Stimulated activated CD4-positive, alpha-beta T cell treated with anti-CD3 and anti-CD28 coated beads, Interleukin-12 subunit alpha, Interleukin-12 subunit beta, amount 100 ng/mL, for 4 hours (primary cell): ENCODE results near the gene KATNBL1.

Source experiments
- DNase-seq: peaks from one replicate; pipeline ENCODE4 v3.0.0-alpha.2; 2020

Gene KATNBL1, protein sequence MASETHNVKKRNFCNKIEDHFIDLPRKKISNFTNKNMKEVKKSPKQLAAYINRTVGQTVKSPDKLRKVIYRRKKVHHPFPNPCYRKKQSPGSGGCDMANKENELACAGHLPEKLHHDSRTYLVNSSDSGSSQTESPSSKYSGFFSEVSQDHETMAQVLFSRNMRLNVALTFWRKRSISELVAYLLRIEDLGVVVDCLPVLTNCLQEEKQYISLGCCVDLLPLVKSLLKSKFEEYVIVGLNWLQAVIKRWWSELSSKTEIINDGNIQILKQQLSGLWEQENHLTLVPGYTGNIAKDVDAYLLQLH

DNA sequence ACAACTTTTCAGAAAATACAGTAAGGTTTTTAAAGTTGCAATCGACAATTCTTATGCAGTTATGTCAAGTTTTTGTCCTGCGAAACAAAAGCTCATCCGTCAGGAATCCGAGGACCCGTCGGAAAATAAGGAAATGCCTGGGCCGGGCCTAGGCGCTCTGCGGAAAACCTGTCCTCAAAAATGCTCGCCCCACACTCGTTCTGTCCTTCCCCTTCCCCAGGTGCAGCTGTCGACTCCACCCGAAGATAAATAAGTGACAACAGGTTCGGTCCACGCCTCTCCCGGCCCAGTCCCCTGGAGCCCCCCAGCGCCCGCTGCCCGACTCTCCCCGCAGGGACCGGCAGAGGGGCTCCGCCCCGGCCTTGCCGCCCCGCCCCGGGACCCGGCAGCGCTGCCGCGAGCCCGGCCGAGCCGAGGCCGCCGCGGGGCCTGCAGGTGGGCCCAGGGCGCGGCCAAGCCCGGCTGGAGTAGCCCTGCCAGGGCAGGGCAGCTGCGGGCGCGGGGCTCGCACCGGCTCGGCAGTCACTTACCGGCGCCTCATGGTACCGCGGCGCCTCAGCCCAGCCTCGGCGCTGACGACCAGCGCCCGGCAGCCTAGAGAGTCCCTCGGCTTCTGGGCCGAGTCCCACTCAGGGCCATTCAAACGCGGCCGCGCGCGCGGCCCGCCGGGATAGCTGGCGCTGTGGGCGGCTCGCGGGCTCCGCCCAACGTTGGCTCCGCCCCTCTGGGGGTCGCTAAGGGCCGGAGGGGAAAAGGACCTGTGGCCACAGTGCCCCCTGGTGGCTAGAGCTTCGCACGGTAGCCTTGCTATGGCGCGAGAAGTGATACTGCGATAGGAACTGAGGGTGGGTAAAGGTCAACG is at the start of gene KATNBL1:
TSS of gene KATNBL1 (minus strand) at position 676 of the 862 bp plus-strand sequence. CDS start 46,420 bp downstream, outside the sequence.
- DNase-seq = peak; percentile 99

DNA sequence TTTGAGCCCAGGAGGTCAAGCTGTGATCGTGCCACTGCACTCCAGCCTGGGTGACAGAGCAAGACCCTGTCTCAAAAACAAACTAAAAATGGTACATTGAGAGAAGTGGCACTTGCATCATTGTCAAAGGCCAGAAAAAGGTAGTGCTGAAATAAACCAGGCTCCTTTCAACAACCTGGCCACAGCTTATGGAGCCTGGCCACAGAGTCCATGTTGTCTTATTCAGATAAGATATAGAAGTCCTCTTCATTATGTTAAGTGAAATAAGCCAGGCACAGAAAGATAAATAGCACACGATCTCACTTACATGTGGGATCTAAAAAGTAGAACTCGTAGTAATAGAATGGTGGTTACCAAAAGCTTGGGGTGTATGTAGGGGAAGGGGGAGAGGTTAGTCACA is 49.7 kb upstream of the KATNBL1 start:
- no peak for DNase-seq

DNA sequence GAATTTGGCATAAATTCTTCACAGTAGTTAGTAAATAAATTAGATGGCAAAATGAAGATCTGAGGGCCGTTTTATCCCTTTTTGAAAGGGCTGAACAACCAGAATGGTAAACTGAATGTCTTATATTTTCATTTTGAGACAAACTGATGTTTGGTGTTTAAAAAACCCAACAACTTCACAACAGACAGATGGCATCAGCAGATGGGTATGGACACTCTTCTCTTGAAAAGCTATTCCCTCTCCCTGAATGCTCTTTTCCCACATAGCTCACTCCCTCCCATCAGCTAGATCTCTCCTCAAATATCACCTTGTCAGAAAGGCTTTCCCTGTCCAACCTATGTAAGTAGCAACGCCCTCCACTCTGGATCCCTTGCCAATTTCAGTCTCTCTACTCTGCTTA is 48.3 kb upstream of the KATNBL1 start:
- no peak for DNase-seq

DNA sequence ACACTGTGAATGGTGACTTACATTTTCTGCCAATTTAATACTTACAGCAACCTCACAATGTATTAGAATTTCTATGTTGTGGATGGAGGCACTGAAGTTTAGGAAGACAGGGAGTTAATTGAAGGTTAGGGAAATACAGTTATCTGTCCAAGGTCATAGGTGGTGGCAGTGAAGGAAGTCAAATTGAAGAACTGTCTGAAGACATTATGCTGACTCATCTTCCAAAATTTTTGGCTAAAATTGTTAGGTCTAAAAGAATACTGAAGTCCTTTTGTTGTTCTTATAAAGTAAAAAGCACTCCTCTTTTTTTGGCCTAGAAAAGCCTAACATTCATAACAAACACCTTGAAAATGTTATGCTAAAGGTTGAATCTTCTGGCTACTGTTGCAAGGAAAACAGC is 42.6 kb upstream of the KATNBL1 start:
- DNase-seq = no peak

DNA sequence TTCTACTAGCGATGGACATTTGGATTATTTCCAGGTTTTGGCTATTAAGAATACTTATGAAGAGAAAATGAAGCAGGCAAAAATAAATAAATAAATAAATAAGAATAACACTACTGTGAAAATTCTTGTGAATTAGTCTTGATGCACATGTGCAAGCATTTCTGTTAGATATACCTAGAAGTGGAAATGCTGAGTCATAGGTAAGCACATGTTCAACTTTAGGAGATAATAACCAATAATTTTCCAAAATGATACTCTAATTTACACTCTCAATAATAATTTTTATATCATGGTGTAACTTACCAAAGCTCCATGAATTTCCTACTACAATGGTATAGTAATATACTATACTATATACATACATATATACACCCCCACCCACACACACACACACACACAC is 38.3 kb upstream of the KATNBL1 start:
- no peak for DNase-seq

DNA sequence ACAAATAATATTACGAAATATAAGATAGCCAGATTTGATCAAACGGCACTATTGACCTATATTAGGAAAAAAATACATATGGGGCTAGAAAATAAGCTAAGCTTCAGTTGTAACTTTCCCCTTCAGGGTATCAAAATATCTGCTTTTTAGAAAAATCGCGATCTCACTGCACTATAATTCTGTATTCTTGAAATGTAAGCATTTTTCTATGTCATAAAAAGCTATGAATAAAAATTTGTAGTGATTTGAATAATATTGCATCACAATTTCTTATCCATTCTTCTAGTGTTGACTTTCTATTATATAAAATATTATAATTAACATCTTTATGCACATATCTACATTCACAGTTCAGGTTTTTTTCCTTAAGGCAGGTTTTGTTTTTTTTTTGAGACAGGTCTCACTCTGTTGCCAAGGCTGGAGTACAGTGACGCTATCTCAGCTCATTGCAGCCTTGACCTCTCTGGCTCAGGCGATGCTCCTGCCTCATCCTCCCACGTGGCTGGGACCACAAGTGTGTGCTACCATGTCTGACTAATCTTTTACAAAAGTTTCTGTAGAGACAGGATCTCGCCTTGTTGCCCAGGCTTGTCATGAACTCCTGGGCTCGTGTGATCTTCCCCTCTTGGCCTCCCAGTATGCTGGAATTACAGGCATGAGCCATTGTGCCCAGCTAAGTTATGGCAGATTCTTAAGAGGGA is 36.5 kb upstream of the KATNBL1 start:
- no peak for DNase-seq

DNA sequence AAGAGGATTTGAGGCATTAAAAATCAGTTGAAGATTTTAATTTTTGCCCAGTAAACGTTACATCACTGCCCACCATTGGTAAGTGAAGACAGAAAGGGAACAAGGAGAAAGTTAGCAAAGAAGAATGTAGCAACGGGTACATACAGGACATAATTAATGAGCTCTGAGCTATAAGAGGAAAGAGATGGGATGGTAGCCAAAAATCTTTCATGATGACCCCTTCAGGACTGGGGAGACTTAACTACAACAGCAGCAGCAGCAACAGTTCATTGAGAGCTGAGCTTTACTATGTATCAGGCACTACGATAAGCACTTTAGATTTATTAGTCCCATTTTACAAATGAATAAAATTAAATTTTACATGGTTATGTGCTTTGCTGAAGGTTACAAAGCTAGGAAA is 33.3 kb upstream of the KATNBL1 start:
- DNase-seq = no peak

DNA sequence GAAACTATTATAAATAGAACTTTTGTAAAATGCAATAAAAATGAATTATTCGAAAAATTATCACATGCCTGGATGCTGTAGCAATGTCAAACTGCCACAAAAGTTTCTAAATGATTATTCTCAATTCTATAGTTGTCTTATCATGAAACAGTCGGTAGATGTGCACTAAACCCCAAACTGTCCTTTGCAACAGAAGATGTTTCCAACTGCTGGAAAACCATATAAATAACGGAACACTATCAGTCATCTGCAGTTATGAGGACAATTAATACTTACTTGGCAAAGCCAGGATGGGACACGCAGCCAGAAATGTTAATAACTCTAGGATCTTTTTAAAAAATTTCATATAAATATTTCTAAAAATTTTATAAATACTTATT is 32.4 kb upstream of the KATNBL1 start:
- DNase-seq = no peak

DNA sequence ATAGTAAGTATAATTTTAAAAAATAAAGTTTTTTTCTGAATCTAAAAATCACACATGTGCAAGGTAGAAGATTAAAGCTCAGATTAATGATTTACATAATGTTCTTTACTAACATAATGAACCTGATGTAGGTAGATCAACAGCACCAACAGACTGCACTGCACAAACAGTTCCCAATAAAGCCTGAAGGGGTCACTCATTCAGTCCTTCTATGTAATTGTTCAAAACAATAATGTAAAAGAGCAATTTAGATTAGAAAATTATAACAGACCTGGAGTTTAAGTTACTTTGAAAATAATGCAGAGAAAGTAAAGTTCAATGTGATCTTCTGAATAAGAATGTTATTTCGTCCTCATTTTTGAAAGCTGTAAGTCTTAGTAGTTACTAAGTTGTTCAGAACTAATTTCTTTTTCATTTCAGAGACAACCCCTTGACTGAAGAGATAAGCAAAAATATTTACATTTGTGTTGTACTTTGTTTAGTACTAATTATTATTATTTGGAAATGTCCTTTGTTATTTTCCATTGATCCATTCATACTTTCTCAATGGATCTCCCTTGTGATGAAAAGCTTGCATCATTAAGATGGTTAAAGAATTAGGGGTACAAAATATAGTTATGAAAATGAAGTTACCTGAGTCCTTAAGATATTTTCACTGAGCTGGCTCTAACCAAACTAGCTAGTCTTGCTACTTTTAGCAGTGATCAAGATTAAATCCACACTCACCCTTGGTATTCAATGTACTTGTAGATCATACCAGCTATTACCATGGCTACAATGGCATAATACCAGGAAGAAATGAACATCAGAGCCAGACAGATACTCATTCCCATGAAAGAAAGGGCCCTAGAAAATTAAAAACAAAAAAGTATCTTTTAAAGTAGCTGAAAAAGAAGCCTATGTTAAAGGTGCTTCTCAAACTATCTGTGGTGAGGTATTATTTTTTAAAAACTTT is 31.8 kb upstream of the KATNBL1 start:
- DNase-seq = no peak

DNA sequence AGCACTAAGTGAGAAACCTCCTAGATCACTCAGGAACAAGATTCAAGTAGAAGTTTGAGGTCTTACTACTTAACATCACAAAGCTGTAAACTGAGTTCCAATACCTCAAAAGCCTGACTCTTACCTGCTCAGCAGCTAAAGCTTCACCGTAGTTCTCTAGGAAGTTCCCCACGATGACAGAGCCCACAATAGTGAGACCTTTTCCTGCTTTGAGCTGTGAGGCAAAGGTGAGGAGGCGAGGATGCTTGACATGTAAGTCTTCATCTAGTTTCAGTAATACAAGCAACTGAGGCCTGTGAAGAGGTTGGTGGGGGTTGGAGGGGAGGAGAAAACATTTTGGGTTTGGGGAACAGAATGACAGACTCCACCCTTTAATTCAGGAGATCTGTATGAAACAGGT is 30.6 kb upstream of the KATNBL1 start:
- no peak for DNase-seq

DNA sequence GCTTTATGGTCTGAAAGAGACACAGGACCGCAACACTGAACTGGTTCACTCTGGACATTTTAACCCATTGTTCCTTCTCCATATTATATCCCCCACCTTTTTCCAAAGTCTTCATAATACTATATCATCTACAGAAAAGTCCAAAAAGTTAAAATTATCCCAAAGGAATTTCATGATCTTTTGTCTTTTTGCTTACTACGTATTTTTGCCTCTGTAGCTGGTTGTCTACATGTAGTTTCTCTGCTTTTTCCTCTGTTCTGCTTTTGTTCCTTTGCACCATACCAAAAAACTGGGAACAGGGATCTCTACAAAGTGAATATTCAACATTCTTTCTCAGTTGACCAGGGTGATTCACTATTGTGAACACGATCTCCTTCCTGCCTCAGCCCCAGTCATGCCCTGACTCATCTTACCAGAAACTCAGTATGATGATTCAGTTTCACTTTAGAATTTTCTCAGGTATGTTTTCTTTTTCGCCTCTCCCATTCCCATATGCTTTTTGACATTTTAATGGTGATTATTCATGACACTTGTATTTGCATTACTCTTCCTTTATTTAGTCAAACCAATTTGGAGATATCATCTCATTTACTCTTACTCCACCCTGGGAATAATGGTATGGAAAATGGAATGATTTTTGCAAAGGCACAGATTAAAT is 29.4 kb upstream of the KATNBL1 start:
- DNase-seq = peak; percentile 22

DNA sequence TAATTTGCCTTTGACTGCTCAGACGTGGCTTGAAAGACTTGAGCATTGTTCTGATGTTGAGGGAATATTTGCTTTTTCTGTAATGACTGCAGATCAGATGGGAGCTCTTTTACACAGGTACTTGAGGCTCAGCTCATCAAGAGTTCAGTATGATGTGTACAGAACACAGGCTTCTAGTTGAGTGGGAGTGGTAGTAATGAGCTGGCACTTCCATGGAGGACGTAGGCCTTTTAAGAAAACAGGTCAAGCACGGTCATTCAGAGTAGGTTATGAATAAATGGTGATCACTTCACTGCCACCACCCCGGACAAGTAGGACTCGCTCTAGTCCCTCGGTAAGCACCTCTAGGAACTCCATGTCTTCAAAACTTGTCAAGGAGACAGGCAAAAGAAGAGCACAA is 23.7 kb upstream of the KATNBL1 start:
- no peak for DNase-seq

DNA sequence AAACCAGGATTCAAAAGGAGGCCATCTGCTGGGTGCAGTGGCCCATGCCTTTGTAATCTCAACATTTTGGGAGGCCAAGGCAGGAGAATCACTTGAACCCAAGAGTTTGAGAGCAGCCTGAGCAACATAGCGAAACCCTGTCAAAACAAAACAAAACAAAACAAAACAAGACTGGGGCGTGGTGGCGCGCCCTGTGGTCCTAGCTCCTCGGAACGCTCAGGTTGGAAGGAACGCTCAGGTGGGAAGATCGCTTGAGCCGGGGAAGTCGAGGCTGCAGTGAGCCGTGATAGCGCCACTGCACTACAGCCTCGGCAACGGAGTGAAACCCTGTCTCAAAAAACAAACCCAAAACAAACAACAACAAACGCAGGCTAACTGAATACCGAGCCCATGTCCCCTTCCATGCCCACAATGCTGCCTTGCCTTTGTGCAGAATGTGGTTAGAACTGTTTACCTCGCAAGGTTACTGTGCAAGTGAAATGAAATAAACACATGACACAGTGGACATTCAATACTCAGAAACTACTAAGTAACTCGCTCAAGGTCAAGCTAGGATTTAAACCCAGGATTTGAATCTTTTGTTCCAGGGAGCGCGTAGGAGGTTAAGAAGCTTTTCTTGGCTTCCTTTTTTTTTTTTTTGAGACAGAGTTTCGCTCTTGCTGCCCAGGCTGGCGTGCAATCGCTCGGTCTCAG is 14.2 kb upstream of the KATNBL1 start:
- DNase-seq = no peak

DNA sequence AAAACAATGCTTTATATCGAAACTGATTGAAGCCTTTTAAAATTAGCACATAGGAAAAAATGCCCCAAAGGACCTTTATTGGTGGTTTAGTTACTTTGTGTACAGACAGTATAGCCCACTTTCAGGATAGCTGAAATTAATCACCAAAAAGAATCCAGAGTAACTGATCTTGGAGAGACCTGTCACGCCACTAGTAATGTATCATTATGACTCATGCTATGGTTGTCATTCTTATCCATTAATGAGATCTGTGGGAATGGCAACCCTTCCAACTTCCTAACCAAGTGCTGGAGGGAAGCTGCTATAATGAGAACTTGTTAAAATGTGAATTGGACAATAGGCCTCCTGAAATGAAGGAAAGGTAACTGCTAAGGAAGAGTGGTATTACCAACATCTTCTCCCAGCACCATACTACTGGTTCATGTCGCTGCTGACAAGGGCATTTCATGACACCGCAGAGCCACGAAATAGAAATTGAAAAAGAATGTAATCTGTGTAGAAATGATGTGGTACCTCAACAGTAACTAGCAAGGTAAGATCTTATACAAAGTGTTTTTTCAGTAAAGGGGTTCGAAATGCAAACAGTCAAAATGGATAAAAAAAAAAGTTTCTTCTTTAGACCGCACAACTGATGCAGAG is 7.8 kb upstream of the KATNBL1 start:
- no peak for DNase-seq

DNA sequence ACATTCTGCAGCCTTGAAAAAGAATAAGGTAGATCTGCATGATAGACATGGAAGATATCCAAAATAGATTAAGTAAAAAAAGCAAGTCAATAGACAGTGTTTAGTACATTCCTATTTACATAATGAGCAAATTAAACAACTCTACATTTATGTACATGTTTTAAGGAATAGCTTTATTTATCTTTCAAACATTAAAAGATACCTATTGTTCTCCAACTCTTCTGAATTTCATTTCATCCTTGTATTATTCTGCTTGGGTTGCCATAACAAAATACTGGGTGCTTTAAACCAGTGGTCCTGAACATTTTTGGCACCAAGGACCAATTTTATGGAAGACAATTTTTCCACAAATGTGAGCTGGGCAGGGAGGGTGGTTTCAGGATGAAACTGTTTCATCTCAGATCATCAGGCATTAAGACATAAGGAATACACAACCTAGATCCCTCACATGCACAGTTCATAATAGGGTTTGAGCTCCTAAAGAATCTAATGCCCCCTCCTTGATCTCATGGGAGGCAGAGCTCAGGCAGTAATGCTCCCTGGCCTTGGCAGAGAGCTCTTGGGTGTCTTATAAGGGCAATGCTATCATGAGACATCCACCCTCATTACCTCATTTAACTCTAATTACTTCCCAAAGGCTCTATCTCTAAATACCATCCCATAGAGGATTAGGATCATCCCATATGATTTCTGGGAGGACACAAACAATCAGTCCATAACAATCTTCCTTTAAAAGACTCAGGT is 6.8 kb upstream of the KATNBL1 start:
- no peak for DNase-seq

DNA sequence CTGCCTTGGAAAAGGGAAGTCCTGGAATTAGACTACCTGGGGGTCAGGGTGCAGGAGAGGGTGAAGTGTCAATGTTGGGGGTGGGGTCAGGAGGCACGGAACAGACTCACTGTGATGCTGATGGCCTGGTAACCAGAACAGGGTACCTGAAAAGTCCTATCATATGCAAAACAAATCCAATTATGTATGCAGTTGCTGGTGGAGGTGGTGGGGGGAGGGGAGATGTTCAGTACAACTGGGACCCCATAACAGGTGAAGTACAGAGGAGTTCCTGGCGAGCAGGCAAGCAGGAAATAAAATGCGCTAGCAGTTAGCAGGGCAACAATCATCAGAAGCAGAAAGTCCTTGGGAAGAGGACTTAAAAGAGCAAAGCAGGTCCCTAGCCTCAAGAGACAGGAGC is 4.2 kb upstream of the KATNBL1 start:
- no peak for DNase-seq

DNA sequence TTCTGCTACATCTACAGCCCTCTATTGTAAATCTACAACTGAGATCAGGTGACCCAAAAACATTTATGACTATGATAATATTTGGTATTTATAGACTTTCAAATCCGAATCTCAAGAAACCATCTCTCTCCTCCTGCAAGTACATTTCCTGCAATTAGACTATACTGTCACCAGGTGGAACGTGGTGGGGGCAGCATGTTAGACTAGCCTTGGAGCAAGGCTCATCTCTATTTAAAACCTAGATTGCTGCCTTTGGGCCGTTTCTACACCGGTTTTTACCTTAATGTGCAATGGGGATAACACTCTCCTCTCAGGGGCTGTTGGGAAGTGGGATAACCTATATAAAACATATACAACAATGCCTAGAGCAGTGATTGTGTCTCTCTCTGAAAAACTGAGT is 3.8 kb upstream of the KATNBL1 start:
- no peak for DNase-seq

DNA sequence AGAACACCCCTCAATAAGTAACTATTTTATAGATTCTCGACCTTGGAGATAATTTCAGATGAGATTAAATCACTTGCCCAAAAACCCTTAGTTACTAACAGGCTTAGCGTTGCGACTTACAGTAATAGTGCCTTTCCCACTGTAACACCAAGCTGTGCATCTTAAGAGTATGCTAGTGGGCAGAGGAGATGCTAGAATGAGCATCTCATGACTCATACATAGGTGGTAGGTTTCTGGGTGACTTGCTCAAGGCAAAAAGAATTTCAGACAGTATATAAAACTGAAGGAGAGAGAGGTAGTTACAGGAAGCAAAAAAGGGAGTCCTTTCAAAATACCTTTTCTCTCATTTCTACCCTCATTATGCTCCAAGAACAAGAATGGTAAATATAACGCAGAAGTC is 3.9 kb downstream of the KATNBL1 start:
- DNase-seq = no peak

DNA sequence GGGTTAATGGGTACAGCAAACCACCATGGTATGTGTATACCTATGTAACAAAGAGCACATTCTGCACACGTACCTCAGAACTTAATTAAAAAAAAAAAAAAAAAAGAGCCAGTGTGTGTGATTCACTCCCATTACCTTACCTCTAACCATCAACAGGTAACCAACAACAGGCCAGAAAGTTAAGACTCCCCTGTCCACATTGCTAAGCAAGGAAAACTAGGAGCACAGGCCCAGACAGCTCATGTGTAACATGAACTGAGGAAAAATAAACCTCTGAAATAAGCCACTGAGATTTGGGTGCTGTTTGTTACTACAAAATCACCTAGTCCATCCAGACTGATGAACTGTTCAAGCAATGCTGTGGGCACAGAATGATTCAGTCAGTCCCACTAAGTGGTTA is 6.0 kb downstream of the KATNBL1 start:
- DNase-seq = no peak

DNA sequence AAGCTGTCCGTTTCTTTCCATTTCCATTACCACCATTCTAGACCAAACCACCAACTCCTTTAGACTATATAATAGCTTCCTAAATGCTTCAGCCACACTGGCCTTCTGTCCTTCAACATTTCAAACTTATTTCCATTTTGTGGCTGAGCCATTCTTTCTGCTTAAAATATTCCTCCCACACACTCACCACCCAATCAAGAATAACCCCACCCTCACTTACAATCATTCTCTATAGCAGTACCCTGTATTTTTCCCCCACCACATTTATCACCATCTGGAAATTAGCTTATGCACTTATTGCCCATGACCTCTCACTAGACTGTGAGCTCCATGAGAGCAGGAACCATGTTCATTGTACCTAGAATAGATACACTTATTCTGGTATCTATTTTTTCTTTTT is 6.6 kb downstream of the KATNBL1 start:
- no peak for DNase-seq
